GM12878 (cell line): ENCODE data around the gene RGL1. TPM values are rescaled to one million over a fixed set of nuclear protein-coding genes. Genes with fewer than 3 reads are reported as not detected.

Experiments used
- ASH2L ChIP-seq: fragments of 300-600, 200-600 bp; sonication (generic); IDR thresholded peaks from 2 replicates; pipeline ENCODE4 v1.6.1; 2017; ENCODE audit warnings: low read depth, mild to moderate bottlenecking, borderline replicate concordance
- EED ChIP-seq: sonication (generic); IDR thresholded peaks from 2 replicates; pipeline ENCODE4 v1.6.1; 2016; ENCODE audit warnings: antibody characterized with exemption, low read depth
- EZH2 ChIP-seq: IDR thresholded peaks from 2 replicates; pipeline ENCODE4 v1.6.1; 2012; ENCODE audit warnings: low read depth, mild to moderate bottlenecking, control low read depth, inconsistent platforms, low read length, borderline replicate concordance; ENCODE audit not compliant: control insufficient read depth
- GATAD2B ChIP-seq: fragments of 450-650 bp; conservative IDR thresholded peaks from 2 replicates; pipeline ENCODE4 v1.6.1; 2017; ENCODE audit warnings: low read depth, mild to moderate bottlenecking, moderate library complexity
- NRF1 ChIP-seq: conservative IDR thresholded peaks from 2 replicates; pipeline ENCODE4 v1.6.1; 2011; ENCODE audit warnings: mild to moderate bottlenecking, low read depth, low read length, improper control_type of control experiment
- POLR2AphosphoS2 ChIP-seq: IDR thresholded peaks from 2 replicates; pipeline ENCODE4 v1.6.1; 2011; ENCODE audit warnings: low read depth, mild to moderate bottlenecking, low read length, improper control_type of control experiment, moderate library complexity
- RB1 ChIP-seq: fragments of 450-650 bp; formaldehyde crosslinking; IDR thresholded peaks from 2 replicates; pipeline ENCODE4 v1.6.1; 2017; ENCODE audit warnings: mild to moderate bottlenecking, borderline replicate concordance
- SMC3 ChIP-seq: IDR thresholded peaks from 2 replicates; pipeline ENCODE4 v1.6.1; 2011; ENCODE audit warnings: low read length, improper control_type of control experiment, borderline replicate concordance
- SP1 ChIP-seq: IDR thresholded peaks from one replicate; pipeline ENCODE4 v1.6.1; 2011; ENCODE audit warnings: low read depth, low read length
- SREBF1 ChIP-seq: IDR thresholded peaks from 2 replicates; pipeline ENCODE4 v1.6.1; 2012; ENCODE audit warnings: mild to moderate bottlenecking, low read length
- polyA plus RNA-seq, 11 experiments: library from polyadenylated mRNA; depleted of rRNA in 4 of 11; unstranded in 6 of 11; stranded (reverse) in 5 of 11; fragments of >200 nt; fragmentation: Nextera tagmentation in 4 of 11; fragmentation: Illumina TruSeq in 1 of 11; extraction: Ambion mirVana in 4 of 11; extraction: Trizol in 1 of 11; gene quantifications; 1 replicate in 1 of 11; 2 replicates in 10 of 11; pipeline versions ENCODE4 v1.2.1 to v1.2.3, GENCODE V29; 2011 to 2016; ENCODE audit warnings: inconsistent platforms in 2 of 11, missing spikeins in 2 of 11, low read depth in 1 of 11
- total RNA-seq, 4 experiments: library from RNA; depleted of rRNA in 3 of 4; stranded (reverse); fragments of >200 nt in 3 of 4; fragmentation: Illumina TruSeq in 1 of 4; extraction: Trizol in 1 of 4; gene quantifications; 2 replicates each; pipeline versions ENCODE4 v1.2.1 to v1.2.3, GENCODE V29; 2013 to 2021
- TF ChIP-seq, protein P1 (sequence below): fragments of 150-350 bp; IDR thresholded peaks from 2 replicates; pipeline ENCODE4 v1.6.1; 2014; ENCODE audit warnings: mild to moderate bottlenecking, low read depth, low read length
- TF ChIP-seq, protein P2 (sequence below): fragments of 450-650 bp; formaldehyde crosslinking; IDR thresholded peaks from 2 replicates; pipeline ENCODE4 v1.4.0; 2022; ENCODE audit warnings: mild to moderate bottlenecking, moderate library complexity
- TF ChIP-seq, protein P3 (sequence below): fragments of 450-650 bp; IDR thresholded peaks from 2 replicates; pipeline ENCODE4 v1.6.1; 2016; ENCODE audit warnings: mild to moderate bottlenecking, moderate library complexity, borderline replicate concordance
- TF ChIP-seq, protein P4 (sequence below): fragments of 450-650 bp; IDR thresholded peaks from 2 replicates; pipeline ENCODE4 v1.6.1; 2017; ENCODE audit warnings: borderline replicate concordance
- TF ChIP-seq, protein P5 (sequence below): IDR thresholded peaks from 2 replicates; pipeline ENCODE4 v1.6.1; 2011; ENCODE audit warnings: mild to moderate bottlenecking, low read depth, low read length, moderate library complexity; ENCODE audit not compliant: insufficient replicate concordance
- TF ChIP-seq, protein P6 (sequence below): IDR thresholded peaks from 2 replicates; pipeline ENCODE4 v1.6.1; 2012; ENCODE audit warnings: low read depth, low read length, improper control_type of control experiment

RGL1 gene
- total and polyA plus RNA-seq, 10 of the 15 experiments (the other 5 are each of a cell fraction or from before 2014, with no cell fraction given) = 8.1 to 25.0 (median 19.0) TPM

DNA sequence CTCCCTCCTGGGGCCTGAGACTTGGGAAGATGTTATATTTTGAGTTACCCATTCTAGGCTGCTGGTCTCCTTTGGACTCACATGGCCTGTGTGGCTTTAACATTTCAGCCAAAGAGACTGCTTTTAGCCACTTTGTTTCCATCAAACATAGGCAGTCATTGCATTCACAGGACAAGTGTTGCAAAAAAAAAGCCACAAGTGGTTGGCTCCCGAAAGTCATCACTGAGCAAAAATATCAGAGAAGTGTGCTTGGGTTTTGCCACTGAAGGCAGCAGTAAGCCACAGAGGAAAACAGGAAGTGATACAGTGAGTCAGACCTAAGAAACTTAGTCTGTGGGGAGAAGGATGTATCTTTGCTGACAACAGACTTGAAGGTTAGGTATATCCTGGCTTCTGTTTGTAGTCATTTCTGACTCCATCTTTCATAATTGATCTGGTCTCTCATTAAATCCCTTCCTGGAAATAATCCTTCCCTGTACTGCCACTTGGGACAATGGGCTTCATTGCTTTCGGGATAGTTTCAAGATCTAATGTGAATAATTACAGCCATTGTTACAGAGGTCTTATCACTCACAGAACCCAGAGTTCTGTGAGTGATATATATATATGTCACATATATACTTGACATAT, 151.8 kb downstream of the RGL1 start (continued):
- no peak for TF ChIP-seq NRF1
- TF ChIP-seq ASH2L = no peak
- TF ChIP-seq EED = peak; percentile 90
- TF ChIP-seq, protein P1, sequence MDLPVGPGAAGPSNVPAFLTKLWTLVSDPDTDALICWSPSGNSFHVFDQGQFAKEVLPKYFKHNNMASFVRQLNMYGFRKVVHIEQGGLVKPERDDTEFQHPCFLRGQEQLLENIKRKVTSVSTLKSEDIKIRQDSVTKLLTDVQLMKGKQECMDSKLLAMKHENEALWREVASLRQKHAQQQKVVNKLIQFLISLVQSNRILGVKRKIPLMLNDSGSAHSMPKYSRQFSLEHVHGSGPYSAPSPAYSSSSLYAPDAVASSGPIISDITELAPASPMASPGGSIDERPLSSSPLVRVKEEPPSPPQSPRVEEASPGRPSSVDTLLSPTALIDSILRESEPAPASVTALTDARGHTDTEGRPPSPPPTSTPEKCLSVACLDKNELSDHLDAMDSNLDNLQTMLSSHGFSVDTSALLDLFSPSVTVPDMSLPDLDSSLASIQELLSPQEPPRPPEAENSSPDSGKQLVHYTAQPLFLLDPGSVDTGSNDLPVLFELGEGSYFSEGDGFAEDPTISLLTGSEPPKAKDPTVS = no peak
- TF ChIP-seq, protein P2, sequence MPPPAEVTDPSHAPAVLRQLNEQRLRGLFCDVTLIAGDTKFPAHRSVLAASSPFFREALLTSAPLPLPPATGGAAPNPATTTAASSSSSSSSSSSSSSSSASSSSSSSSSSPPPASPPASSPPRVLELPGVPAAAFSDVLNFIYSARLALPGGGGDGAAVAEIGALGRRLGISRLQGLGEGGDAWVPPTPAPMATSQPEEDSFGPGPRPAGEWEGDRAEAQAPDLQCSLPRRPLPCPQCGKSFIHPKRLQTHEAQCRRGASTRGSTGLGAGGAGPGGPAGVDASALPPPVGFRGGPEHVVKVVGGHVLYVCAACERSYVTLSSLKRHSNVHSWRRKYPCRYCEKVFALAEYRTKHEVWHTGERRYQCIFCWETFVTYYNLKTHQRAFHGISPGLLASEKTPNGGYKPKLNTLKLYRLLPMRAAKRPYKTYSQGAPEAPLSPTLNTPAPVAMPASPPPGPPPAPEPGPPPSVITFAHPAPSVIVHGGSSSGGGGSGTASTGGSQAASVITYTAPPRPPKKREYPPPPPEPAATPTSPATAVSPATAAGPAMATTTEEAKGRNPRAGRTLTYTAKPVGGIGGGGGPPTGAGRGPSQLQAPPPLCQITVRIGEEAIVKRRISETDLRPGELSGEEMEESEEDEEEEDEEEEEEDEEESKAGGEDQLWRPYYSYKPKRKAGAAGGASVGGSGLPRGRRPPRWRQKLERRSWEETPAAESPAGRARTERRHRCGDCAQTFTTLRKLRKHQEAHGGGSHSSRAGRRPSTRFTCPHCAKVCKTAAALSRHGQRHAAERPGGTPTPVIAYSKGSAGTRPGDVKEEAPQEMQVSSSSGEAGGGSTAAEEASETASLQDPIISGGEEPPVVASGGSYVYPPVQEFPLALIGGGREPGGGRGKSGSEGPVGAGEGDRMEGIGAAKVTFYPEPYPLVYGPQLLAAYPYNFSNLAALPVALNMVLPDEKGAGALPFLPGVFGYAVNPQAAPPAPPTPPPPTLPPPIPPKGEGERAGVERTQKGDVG (CRISPR knock-in tag) = no peak
- peak; percentile 42; the same call in 1 of the 2 replicates for TF ChIP-seq SMC3
- TF ChIP-seq SREBF1 = no peak
- 0 out of 2 replicates have a peak, but pooled peaks have one; percentile 40 for TF ChIP-seq GATAD2B
- no peak for TF ChIP-seq POLR2AphosphoS2
- TF ChIP-seq, protein P3, sequence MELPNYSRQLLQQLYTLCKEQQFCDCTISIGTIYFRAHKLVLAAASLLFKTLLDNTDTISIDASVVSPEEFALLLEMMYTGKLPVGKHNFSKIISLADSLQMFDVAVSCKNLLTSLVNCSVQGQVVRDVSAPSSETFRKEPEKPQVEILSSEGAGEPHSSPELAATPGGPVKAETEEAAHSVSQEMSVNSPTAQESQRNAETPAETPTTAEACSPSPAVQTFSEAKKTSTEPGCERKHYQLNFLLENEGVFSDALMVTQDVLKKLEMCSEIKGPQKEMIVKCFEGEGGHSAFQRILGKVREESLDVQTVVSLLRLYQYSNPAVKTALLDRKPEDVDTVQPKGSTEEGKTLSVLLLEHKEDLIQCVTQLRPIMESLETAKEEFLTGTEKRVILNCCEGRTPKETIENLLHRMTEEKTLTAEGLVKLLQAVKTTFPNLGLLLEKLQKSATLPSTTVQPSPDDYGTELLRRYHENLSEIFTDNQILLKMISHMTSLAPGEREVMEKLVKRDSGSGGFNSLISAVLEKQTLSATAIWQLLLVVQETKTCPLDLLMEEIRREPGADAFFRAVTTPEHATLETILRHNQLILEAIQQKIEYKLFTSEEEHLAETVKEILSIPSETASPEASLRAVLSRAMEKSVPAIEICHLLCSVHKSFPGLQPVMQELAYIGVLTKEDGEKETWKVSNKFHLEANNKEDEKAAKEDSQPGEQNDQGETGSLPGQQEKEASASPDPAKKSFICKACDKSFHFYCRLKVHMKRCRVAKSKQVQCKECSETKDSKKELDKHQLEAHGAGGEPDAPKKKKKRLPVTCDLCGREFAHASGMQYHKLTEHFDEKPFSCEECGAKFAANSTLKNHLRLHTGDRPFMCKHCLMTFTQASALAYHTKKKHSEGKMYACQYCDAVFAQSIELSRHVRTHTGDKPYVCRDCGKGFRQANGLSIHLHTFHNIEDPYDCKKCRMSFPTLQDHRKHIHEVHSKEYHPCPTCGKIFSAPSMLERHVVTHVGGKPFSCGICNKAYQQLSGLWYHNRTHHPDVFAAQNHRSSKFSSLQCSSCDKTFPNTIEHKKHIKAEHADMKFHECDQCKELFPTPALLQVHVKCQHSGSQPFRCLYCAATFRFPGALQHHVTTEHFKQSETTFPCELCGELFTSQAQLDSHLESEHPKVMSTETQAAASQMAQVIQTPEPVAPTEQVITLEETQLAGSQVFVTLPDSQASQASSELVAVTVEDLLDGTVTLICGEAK = no peak
- TF ChIP-seq, protein P4, sequence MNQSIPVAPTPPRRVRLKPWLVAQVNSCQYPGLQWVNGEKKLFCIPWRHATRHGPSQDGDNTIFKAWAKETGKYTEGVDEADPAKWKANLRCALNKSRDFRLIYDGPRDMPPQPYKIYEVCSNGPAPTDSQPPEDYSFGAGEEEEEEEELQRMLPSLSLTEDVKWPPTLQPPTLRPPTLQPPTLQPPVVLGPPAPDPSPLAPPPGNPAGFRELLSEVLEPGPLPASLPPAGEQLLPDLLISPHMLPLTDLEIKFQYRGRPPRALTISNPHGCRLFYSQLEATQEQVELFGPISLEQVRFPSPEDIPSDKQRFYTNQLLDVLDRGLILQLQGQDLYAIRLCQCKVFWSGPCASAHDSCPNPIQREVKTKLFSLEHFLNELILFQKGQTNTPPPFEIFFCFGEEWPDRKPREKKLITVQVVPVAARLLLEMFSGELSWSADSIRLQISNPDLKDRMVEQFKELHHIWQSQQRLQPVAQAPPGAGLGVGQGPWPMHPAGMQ = no peak
- no peak for TF ChIP-seq EZH2
- peak; percentile 40 for TF ChIP-seq SP1
- TF ChIP-seq, protein P5, sequence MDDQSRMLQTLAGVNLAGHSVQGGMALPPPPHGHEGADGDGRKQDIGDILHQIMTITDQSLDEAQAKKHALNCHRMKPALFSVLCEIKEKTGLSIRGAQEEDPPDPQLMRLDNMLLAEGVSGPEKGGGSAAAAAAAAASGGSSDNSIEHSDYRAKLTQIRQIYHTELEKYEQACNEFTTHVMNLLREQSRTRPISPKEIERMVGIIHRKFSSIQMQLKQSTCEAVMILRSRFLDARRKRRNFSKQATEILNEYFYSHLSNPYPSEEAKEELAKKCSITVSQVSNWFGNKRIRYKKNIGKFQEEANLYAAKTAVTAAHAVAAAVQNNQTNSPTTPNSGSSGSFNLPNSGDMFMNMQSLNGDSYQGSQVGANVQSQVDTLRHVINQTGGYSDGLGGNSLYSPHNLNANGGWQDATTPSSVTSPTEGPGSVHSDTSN = no peak
- TF ChIP-seq, protein P6, sequence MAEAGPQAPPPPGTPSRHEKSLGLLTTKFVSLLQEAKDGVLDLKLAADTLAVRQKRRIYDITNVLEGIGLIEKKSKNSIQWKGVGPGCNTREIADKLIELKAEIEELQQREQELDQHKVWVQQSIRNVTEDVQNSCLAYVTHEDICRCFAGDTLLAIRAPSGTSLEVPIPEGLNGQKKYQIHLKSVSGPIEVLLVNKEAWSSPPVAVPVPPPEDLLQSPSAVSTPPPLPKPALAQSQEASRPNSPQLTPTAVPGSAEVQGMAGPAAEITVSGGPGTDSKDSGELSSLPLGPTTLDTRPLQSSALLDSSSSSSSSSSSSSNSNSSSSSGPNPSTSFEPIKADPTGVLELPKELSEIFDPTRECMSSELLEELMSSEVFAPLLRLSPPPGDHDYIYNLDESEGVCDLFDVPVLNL = no peak
- no peak; the same call in 1 of the 2 replicates for TF ChIP-seq RB1
